Activated CD4-positive, alpha-beta T cell treated with anti-CD3 and anti-CD28 coated beads for 48 hours (primary cell): Measurements from ENCODE around the gene TAL2.

Source experiments
- DNase-seq: peaks from one replicate; pipeline ENCODE4 v3.0.0-alpha.2; 2020

The TAL2 gene

GRCh38 chr9:105711867-105712266, 49.6 kb downstream of the TAL2 start:
- no peak for DNase-seq

GRCh38 chr9:105712297-105712696, 50.0 kb downstream of the TAL2 start:
- no peak for DNase-seq
